Ureter (tissue), 1 donor: ENCODE data around the gene TEKT3. TPM values are rescaled to one million over a fixed set of nuclear protein-coding genes. Genes with fewer than 3 reads are reported as not detected.
A peak's percentile ranks its signal among the peaks of the same experiment; 100 is the strongest.

Source experiments
- DNase-seq: peaks from one replicate; pipeline ENCODE4 v3.0.0-alpha.2; 2020; ENCODE audit warnings: low spot score
- total RNA-seq: library from RNA; stranded (reverse); gene quantifications from one replicate; pipeline ENCODE4 v1.2.4, GENCODE V29; 2023
- donor health status: DM: yes; HTN: yes; CAD: no.

Gene TEKT3
- total RNA-seq, 1 donor from 2014 or later: 0.86 TPM

DNA sequence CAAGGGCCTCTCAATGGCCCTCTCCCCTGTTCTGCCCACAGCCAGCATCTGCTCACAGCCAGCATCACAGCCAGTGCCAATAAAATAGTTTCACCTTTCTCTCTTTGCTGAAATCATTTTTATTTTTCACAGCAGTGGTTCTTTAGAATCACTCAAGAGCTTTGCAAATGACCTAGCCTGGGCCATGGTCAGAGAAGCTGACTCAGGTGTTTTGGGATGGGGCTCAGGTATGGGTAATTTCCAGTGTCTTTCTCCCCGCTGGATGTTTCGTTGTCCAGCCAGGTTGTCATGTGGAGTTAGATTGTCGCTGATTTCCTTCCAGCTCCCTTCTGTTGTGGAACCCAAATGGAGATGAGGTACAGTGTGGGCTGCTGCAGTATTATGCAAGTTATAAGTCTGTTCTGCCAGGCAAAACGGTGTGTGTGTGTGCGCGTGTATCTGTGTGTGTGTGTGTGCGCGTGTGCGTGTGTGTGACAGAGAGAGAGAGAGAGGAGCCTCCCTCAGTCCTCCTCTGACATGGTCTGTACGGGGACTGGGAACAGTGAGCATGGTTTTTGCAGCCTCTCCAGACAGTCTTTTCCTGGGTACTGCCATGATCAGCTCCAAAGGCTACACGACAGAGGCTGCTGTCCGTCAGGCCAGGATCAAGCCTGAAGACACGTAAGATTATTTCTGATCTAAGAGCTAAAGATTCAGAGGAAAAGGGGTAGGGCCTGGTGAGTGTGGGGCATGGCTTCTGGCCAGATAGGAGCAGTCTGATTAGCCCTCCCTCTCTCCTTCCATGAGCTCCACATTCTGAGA lies 74.9 kb downstream of the TEKT3 start:
- DNase-seq: no peak

DNA sequence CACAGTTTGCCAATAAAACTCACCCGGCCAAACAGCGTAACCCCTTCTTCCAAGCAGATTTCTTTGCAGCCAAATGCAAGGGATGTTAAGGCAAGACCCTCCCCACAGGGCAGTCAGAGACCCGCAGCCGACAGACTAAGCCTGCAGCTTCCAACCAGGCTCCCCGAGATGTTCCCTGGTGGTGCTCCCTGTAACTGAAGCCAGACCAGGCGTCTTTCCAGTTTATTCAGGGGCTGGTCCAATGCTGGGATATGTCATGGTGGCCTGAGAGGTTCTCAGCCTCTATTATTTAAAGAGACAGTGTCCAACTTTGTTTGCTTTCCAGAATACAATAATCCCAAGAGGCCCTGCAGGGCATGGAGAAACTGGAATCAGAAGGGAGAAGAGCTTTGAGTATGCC lies 76.3 kb downstream of the TEKT3 start, which contains the start of gene PMP22:
Gene PMP22 (minus strand): TSS at position 196 of the 400 bp plus-strand sequence. CDS start 4,599 bp downstream, outside the sequence.
- DNase-seq: peak; percentile 67

DNA sequence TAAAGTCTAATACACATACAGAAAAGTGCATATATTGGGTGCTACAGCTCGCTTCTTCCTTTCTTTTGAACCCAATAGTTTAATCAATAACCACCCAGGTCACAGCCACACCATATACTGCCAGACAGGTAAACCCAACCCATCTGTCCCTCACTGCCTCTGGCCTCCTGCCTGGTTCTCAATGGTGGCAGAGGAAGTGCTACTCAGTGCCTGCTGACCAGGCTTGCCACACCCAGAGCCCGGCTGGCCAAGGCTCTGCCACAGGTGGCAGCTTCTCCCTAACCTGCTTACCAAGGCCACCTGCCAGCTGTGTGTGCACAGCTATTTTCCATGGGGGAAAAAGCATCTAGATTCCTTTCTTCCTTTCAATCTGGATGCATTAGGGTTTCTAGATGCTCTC lies 76.9 kb downstream of the TEKT3 start:
- peak; percentile 65 for DNase-seq

DNA sequence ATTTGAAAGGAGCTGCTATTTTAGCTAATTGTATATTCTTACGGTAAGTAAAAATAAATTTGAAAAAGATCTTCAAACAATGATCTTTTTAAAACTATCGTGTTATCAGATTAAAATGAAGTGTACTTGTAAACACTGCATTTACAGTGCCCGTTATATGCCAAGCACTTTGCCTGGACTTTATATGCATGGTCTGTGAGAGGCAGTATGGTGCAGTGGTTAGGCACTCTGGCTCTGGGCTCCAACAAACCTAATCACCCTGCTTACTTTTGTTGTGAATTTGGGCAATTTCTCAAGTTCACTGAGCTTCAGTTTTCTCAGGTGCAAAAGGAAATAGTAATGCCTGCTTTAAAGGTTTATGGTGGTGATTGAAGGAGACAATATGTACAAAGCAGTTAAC lies 77.7 kb downstream of the TEKT3 start:
- no peak for DNase-seq

DNA sequence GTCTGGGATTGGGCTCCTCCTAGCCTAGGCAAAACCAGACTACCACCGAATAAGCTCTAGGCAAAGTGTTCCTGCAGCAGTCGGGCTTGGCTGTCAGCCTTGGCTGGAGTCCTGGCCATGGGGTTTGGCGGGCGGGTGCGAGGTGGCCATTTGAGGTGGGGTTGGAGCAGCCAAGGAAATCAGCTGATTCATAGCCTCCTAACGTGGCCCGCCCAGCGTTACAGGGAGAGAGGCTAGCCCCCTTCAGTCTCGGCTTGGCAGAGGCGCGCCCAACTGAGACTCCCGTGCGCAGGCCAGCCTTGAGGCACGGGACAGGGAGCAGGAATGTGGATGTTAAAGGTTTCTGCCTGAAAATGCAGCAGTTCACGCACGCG lies 78.2 kb downstream of the TEKT3 start:
- DNase-seq: peak; percentile 93

DNA sequence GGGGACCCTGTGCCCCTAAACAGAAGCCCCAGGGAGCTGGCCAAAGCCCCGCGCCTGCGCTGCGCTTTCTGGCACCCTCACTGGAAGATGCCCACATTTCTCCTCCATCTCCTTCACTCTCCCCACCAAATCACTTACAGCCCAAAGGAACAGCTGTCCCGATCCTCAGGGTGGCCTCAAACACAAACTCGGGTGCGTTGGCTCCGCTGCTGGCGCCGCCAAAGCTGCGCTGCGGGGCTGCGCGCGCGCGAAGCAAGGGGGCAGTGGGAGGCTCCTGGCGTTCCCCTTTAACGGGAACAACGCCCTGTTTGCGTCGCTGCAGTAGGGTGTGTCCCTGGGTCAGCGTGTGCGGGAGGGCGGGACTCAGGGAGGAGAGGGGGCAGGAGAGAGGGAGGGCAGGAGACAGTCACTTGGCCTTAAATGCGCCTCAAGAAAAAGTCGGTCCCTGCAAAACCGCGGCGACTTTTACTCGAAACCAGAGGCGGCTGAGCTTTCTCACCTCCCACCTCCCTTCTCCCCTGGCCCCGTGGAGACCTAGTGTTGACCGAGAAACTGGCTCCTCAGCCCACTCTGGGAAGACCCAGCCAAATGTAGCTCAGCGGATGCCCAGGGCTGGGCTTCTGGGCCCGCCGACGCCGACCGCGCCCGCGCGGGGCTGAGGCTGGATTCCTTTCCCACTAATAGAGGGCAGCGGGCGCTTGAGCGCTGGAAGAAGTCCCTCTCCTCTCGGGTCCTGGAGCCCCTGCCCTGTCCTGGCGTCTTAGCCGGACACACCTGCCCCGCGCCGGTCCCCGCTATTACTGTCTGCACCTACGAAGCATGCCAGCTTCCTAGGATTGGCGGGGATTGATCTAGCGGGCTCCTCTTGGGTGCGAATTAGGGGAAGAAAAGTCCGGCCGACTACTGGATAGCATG lies 78.8 kb downstream of the TEKT3 start:
- DNase-seq: peak; percentile 91

DNA sequence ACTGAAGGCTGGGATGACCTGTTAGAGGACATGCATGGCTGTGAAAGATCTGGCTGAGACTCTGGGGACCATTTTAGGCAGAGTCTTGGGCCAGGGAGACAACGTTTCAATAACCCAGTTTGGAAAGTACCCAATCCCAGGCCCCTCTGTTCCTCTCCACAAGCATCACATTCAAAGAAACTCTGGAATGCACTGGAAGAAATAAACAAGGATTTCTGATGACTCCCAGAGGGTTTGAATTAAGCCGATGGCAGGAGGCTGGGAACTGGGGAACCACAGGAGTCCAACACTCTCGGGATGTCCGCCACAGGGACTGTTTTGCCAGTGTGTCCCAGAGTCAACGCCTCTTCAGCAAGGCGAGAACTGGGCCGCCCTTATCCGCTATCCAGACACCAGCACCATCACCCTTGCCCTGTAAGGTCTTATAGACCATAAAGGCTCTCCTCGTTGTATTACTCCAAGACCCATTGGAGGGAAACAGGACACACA lies 79.6 kb downstream of the TEKT3 start:
- DNase-seq: no peak

DNA sequence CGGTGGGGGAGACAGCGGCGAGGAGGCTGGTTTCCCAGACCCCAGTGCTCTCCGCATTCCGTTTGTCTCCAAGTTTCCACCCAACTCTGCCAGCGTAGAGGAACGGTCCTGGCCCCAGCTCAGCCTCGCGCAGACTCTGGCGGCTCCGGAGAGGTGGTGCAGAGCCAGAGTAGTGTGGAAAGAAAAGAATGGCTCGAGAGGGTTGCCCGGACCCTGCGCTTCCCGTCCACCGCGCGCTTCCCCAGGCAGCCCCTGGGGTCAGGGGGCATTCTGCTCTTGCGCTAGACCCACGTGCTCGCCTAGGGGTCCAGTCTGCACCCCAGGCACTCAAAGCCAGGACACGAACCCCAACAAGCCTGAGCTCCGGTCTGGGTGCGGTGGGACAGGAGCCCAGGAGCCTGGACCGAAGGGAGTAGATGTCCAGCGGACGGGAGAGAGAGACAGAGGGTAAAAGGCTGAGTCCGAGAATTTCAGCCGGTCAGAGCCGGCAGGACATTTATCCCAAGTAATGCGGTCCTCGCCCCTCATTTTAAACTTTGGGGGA lies 80.1 kb downstream of the TEKT3 start:
- peak; percentile 57 for DNase-seq

DNA sequence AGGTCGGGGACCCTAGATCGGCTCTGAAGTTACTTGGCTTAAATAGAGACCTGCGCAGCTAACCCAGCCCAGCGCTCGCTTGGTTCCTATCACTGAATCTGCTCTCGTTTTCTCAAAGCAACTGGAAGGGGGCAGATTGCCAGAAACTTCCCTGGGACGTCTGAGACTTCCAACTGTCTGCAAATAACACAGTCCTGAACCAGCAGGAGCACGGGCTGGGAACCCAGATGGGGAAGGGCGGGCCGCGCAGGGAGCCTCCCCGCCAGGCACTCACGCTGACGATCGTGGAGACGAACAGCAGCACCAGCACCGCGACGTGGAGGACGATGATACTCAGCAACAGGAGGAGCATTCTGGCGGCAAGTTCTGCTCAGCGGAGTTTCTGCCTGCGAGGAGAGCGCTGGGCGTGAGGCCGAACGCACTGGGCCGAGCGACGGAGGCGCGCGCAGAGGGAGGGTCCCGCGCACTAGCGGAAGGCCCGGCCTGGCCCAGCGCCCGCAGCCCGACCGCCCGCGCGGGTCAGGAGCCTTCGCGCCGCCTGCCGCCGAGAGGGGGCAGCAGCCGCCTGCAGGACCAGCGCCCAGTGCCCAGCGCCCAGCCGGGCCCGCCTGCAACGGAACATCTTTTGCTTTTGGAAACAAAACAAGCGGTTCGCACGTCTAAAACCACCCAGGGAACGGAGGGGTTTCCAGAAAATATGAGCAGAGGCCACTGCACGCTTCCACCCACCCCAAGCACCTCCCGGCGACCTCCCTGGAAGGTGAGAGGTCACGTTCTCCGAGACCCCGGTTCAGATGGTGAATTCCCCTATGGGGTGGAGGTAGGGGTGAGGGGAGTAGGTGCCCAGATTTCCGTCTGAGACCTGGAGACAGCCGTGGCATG lies 80.8 kb downstream of the TEKT3 start:
- peak; percentile 88 for DNase-seq

DNA sequence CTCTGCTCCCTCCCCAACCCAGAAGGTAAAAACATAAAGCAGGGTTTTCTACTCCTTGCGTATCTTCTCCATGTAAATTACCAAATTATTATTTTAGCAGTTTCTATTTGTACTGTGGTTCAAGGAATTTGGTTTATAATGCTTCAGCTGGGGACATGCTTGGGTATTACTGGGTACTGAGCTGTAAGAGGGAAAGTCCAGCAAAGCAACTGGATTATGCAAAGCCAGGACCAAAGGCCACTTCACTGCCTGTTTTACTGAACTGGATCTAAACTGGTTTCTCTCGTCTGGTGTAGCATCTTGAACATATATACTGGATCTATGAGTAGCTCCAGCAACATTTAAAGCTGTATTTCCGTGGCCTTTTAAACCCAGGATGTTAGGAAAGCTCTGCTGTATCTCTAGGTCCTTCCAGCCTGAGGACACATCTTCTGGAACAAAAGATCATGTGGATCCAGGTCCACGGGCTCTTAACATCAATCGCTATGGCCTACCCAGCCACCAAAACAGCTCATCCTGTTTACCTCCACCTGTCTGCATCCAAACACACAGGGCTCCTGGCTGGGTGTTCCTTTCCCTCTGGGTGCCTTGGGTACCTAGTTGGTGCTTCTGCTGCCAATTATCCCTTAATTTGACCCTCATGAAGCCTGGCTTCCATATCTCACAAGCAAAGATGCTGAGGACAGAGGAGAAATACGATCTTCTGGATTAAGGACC lies 83.4 kb downstream of the TEKT3 start:
- no peak for DNase-seq

DNA sequence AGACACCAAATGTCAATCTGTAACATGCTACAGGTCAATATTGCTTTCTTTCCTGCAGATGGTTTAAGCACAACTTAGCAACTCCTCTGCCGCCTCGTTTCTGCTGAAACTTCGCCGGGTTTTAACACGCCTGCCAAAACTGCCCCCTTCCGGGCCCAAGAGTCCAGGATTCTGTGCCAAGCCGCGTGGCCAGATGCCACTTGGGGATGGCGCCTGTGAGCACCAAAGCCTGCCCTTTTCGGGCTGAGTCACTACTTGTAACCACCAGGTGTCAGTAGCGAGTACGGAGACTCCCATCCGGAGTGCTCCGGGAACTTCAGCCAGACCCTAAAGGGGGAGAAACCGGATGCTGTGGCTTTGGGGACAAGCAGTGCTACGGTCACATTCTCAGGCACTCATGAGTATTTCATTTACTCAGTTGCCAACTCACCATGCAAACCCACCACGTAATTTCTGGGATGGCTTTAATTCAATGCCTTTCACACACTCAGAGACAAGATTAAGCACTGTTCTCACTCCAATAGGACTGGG lies 84.1 kb downstream of the TEKT3 start:
- DNase-seq: peak; percentile 89

DNA sequence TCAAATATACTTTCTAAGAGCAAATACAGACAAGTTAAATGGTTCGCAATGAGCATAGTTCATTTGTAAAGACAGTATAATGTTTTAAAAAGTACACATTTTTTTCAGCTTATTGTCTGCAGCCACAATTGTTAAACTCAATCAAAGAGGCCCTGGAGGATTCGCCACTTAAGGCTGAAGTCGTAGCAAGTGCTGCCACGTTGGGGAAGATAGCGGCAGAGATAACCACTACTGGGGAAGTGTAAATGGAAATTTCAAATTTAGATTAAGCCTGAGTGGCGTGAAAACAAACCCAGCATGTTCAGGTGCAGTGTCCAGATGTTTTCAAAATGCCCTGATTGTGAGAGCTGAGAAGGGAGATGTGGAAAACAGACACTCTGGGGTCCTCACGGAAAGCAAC lies 84.7 kb downstream of the TEKT3 start:
- no peak for DNase-seq

DNA sequence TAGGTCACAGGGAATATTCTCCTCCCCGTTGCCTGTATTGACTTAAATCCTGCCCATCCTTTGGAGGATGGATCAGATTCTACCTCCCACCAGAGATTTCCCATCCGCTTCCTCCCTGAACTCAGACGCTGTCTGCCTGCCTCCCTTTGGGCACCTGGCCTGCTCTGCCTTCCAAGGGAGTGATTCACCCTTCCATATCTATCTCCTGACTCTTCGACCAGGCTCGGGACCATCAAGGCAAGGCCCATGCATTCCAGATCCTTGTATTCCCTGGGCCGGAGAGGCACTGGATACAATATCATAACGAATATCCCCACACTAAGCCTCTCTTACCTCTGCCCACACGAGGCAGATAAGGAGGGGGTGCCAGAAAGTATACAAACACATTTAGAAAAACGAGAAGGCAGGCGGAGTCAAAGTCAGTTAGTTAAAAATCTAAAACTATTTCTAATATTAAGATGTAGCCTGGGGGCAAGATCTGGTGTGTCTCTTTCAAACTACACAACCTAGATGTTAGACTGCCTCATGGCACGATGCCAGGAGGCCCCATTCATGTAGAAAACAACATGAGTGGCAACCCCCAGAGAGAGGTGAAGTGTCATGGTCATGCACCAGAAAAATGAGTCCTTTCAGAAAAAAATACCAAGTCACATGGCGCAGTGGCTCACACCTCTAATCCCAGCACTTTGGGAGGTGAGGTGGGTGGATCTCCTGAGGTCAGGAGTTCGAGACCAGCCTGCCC lies 85.5 kb downstream of the TEKT3 start:
- DNase-seq: no peak

Other genes starting within 250 kb of the TEKT3 start
- gene PMP22, start 76.3 kb downstream of the TEKT3 start, total RNA-seq: 117 TPM
- gene CDRT4, start 126.0 kb upstream of the TEKT3 start, total RNA-seq: 25.4 TPM
- gene TVP23C, start 221.9 kb upstream of the TEKT3 start, total RNA-seq: 39.3 TPM